ENCODE measurements around the gene MAN2A1.
"Not testable (repeated sequence)": the region's sequence is repeated elsewhere in the genome, so short reads cannot be mapped to it uniquely, and the experiment has no call there.

MAN2A1 gene

GRCh38 chr5:109876941-109877669 is 187.4 kb downstream of the MAN2A1 start:
- FAIRE-seq, result no peak

GRCh38 chr5:109877670-109878045 is 187.9 kb downstream of the MAN2A1 start:
- no peak for FAIRE-seq

- no peak for FAIRE-seq
Observed at GRCh38 chr5:109878887-109879286, 189.2 kb downstream of the MAN2A1 start.

GRCh38 chr5:109880907-109881685 is 191.4 kb downstream of the MAN2A1 start:
- no peak for FAIRE-seq

- FAIRE-seq, result no peak
Observed at GRCh38 chr5:109882546-109882945, 192.8 kb downstream of the MAN2A1 start.

GRCh38 chr5:109884676-109885075 is 194.9 kb downstream of the MAN2A1 start:
- no peak for FAIRE-seq

GRCh38 chr5:109885205-109885604 is 195.5 kb downstream of the MAN2A1 start:
- no peak for FAIRE-seq

- no peak for FAIRE-seq
Observed at GRCh38 chr5:109888989-109889388, 199.3 kb downstream of the MAN2A1 start.

GRCh38 chr5:109893271-109893670 is 203.5 kb downstream of the MAN2A1 start:
- FAIRE-seq, result not testable (repeated sequence)

- no peak for FAIRE-seq
Observed at GRCh38 chr5:109898269-109899162, 208.8 kb downstream of the MAN2A1 start.

- no peak for FAIRE-seq
Observed at GRCh38 chr5:109899163-109899535, 209.4 kb downstream of the MAN2A1 start.

- no peak for FAIRE-seq
Observed at GRCh38 chr5:109900461-109900860, 210.7 kb downstream of the MAN2A1 start.

- no peak for FAIRE-seq
Observed at GRCh38 chr5:109900911-109901627, 211.3 kb downstream of the MAN2A1 start.

- FAIRE-seq, result no peak
Observed at GRCh38 chr5:109901628-109901981, 211.9 kb downstream of the MAN2A1 start.

- FAIRE-seq, result no peak
Observed at GRCh38 chr5:109903061-109903460, 213.3 kb downstream of the MAN2A1 start.

- FAIRE-seq, result no peak
Observed at GRCh38 chr5:109905906-109906305, 216.2 kb downstream of the MAN2A1 start.

GRCh38 chr5:109907189-109907588 is 217.5 kb downstream of the MAN2A1 start:
- FAIRE-seq, result no peak

GRCh38 chr5:109907731-109908130 is 218.0 kb downstream of the MAN2A1 start:
- FAIRE-seq, result no peak

GRCh38 chr5:109908366-109908765 is 218.6 kb downstream of the MAN2A1 start:
- FAIRE-seq, result no peak

GRCh38 chr5:109910874-109911273 is 221.1 kb downstream of the MAN2A1 start:
- FAIRE-seq, result no peak

GRCh38 chr5:109911731-109912130 is 222.0 kb downstream of the MAN2A1 start:
- no peak for FAIRE-seq

GRCh38 chr5:109914906-109915305 is 225.2 kb downstream of the MAN2A1 start:
- FAIRE-seq, result no peak
